Measurements from ENCODE around the gene SHISAL2A. TPM values are rescaled to one million over a fixed set of nuclear protein-coding genes. Genes with fewer than 3 reads are reported as not detected.

The SHISAL2A gene
- total and polyA plus RNA-seq, 2 of the 8 experiments (the other 6 are each of a cell fraction or from before 2014, with no cell fraction given) = 0.74 to 2.1 TPM

GRCh38 chr1:52603630-52604029 is 29.3 kb upstream of the SHISAL2A start:
- Histone ChIP-seq H3K56ac (replicated peaks; ENCODE audit: insufficient read length, low read depth, low read length) (no peak overlapping the region), H3K4ac (replicated peaks; ENCODE audit: insufficient read length, low read depth, low read length) (no peak overlapping the region), H3K36me3 (ENCODE audit: control insufficient read depth in 2 of 4, insufficient read depth in 4 of 4, low read length in 3 of 4) (0 out of 8 replicates have a peak, but pooled peaks cover 0 to 2% (median 0%) of the 10 kb centered on the region in 4 experiments), H3K18ac (ENCODE audit: extremely low read depth, low read length) (no peak overlapping the region), H2BK20ac (ENCODE audit: low read length) (no peak overlapping the region), H3K79me2 (ENCODE audit: control insufficient read depth in 1 of 2, insufficient read depth in 2 of 2, low read length in 2 of 2) (no peaks in the 10 kb centered on the region), H2BK120ac (replicated peaks; ENCODE audit: low read depth, low read length) (no peak overlapping the region), H3K79me1 (ENCODE audit: low read depth, low read length) (no peaks in the 10 kb centered on the region), H3K23ac (ENCODE audit: insufficient read length) (no peak overlapping the region), H3K4me2 (ENCODE audit: insufficient read depth in 1 of 2, low read depth in 2 of 2, low read length in 2 of 2) (peak overlapping the region in 1 of 2 experiments; percentile 80; a peak in 1 of 4 replicates), H3K14ac (ENCODE audit: insufficient read length) (no peak overlapping the region), H2BK15ac (ENCODE audit: low read length) (no peak overlapping the region), H4K20me1 (replicated peaks in 1 of 2; ENCODE audit: control insufficient read depth in 1 of 2, insufficient read depth in 2 of 2, low read length in 2 of 2) (no peaks in the 10 kb centered on the region), H3K27me3 (replicated peaks in 1 of 4; ENCODE audit: control insufficient read depth in 3 of 4, extremely low read depth in 1 of 4, insufficient read depth in 3 of 4, low read length in 3 of 4) (peaks cover 2 to 35% (median 30%) of the 10 kb centered on the region in 4 experiments), H4K8ac (ENCODE audit: extremely low read depth, insufficient read depth, low read length) (no peak overlapping the region), H2BK5ac (ENCODE audit: low read depth, low read length) (no peak overlapping the region), H3K4me3 (ENCODE audit: extremely low read depth in 1 of 4, insufficient read depth in 2 of 4, low read depth in 3 of 4, low read length in 4 of 4) (no peak overlapping the region), H3K9ac (replicated peaks in 1 of 4; ENCODE audit: extremely low read depth in 1 of 4, low read depth in 3 of 4, low read length in 3 of 4) (no peak overlapping the region), H3K9me3 (ENCODE audit: insufficient read depth in 2 of 2, low read depth in 1 of 2, low read length in 1 of 2) (no peaks in the 10 kb centered on the region), H3K4me1 (replicated peaks in 1 of 4; ENCODE audit: control insufficient read depth in 3 of 4, insufficient read depth in 4 of 4, low read length in 3 of 4) (peaks cover 0 to 10% (median 2%) of the 10 kb centered on the region in 4 experiments; a peak in 2 of 7 replicates), H2AK5ac (ENCODE audit: low read depth, low read length) (no peak overlapping the region), H4K91ac (replicated peaks; ENCODE audit: insufficient read length, low read length) (no peak overlapping the region), H3K23me2 (ENCODE audit: low read depth, low read length) (peaks cover 8% of the 10 kb centered on the region), H3K27ac (ENCODE audit: low read depth, low read length) (no peak overlapping the region), H2BK12ac (ENCODE audit: low read depth, low read length) (no peak overlapping the region), H4K5ac (ENCODE audit: insufficient read length, low read depth, low read length) (no peak overlapping the region), H2AFZ (ENCODE audit: low read length) (no peak overlapping the region)
- DNase-seq (ENCODE audit: low read depth in 1 of 2, low spot score in 2 of 2) (no peak), FAIRE-seq (no peak)
- TF ChIP-seq HDAC2 (IDR thresholded peaks at IDR 0.05; ENCODE audit: borderline replicate concordance in 1 of 2, low read depth in 2 of 2, low read length in 2 of 2) (no peak), JUN (IDR thresholded peaks at IDR 0.05; ENCODE audit: low read depth, low read length) (no peak), RNF2 (IDR thresholded peaks at IDR 0.05; ENCODE audit: borderline replicate concordance, low read depth, low read length, missing control alignments, poor library complexity, severe bottlenecking) (no peak), TAF7 (optimal IDR thresholded peaks at IDR 0.05; ENCODE audit: borderline replicate concordance, low read depth, low read length) (no peak), ATF2 (IDR thresholded peaks at IDR 0.05; ENCODE audit: low read length) (no peak)
- POLR2A ChIA-PET (ENCODE audit: partially characterized antibody) = interaction anchor here (1.1 to 1.5 kb wide), 3 partner anchors 11 to 200 kb away, joined by 3 to 4 read pairs (median 4); partner anchors contain the start of genes ORC1, PRPF38A and SHISAL2A
- WGBS, 2 experiments (ENCODE audit: extremely low coverage in 1 of 2, insufficient coverage in 1 of 2, insufficient read length in 1 of 2, insufficient replicate concordance in 2 of 2, low coverage in 1 of 2, low lambda C conversion rate in 2 of 2, missing lambda C conversion rate in 1 of 2) = 87% methylated on average over 6 of the region's 6 CpGs; no CpG with 5 or more reads in 1 of the 2 experiments
- CTCF ChIA-PET (ENCODE audit: partially characterized antibody) = interaction anchor here (0.9 to 2.5 kb wide), 4 partner anchors 10 to 82 kb away, joined by 4 to 13 read pairs (median 6); no protein-coding TSS in a partner anchor

Measured in H1 (cell line).